GM12892 (cell line): Measurements from ENCODE around the gene GLCE.

ENCODE experiments used
- POLR2A ChIP-seq: IDR thresholded peaks from 2 replicates; pipeline ENCODE4 v1.6.1; 2011; ENCODE audit warnings: low read depth, low read length, control low read depth
- POLR2AphosphoS5 ChIP-seq: IDR thresholded peaks from 2 replicates; pipeline ENCODE4 v1.6.1; 2011; ENCODE audit warnings: low read depth, low read length, control low read depth
- TAF1 ChIP-seq: IDR thresholded peaks from 2 replicates; pipeline ENCODE4 v1.6.1; 2011; ENCODE audit warnings: low read depth, mild to moderate bottlenecking, control low read depth, low read length, borderline replicate concordance

DNA sequence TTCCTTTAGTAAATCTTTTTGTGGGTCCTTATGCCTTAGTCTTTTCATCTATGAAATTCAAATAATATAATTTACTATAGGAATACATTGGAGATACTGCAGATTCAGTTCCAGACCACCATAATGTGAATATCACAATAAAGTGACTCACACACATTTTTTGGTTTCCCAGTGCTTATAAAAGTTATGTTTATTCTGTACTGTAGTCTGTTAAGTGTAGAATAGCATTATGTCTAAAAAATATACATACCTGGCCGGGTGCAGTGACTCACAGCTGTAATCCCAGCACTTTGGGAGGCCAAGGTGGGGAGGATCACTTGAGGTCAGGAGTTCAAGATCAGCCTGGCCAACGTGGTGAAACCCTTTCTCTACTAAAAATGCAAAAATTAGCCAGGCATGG lies 84.4 kb downstream of the GLCE start:
- TF ChIP-seq POLR2A (no peak), POLR2AphosphoS5 (no peak), TAF1 (no peak)
